Gastrocnemius medialis (tissue), 4 donors: ENCODE data around the gene GAL3ST1.

Experiments used
- CTCF ChIP-seq, 5 experiments: fragments of 450-650 bp in 3 of 5; fragments of 200-600 bp in 2 of 5; sonication (generic) in 2 of 5; IDR thresholded peaks in 4 of 5; conservative IDR thresholded peaks in 1 of 5; 1 replicate in 4 of 5; 2 replicates in 1 of 5; pipeline ENCODE4 v1.5.1; 2016 to 2019; ENCODE audit warnings: antibody characterized with exemption in 5 of 5, mild to moderate bottlenecking in 3 of 5, moderate library complexity in 3 of 5
- POLR2A ChIP-seq, 2 donors: fragments of 450-650 bp; IDR thresholded peaks; one replicate each; pipeline ENCODE4 v1.6.1; 2017; ENCODE audit warnings: antibody characterized with exemption in 2 of 2, mild to moderate bottlenecking in 2 of 2, moderate library complexity in 2 of 2

- TF ChIP-seq CTCF (IDR thresholded peaks at IDR 0.05 in 4 of 5, conservative IDR thresholded peaks at IDR 0.05 in 1 of 5) (no peak), POLR2A (IDR thresholded peaks at IDR 0.05) (no peak)
Measured at GRCh38 chr22:30513462-30513861, 61.0 kb downstream of the GAL3ST1 start.
